Measurements from ENCODE around the gene PIK3R5. TPM values are rescaled to one million over a fixed set of nuclear protein-coding genes. Genes with fewer than 3 reads are reported as not detected.

PIK3R5 gene
- total RNA-seq, 1 experiment from 2014 or later, result not detected

GRCh38 chr17:8948462-8948861 is 17.0 kb downstream of the PIK3R5 start:
- H3K4me1 Mint-ChIP-seq (ENCODE audit: low read depth, unreplicated experiment), result no peaks in the 10 kb centered on the region
- H3K27me3 Mint-ChIP-seq (ENCODE audit: unreplicated experiment), result peaks cover 47% of the 10 kb centered on the region
- CTCF ChIA-PET, result interaction anchor here (0.6 kb wide), 1 partner anchor 606 kb away, joined by 4 read pairs; no protein-coding TSS in a partner anchor
- no peaks in the 10 kb centered on the region for H3K36me3 Mint-ChIP-seq (ENCODE audit: insufficient read depth, unreplicated experiment)
- DNase-seq, result no peak
- intact Hi-C loops (cut with micrococcal nuclease; ENCODE audit: unreplicated experiment), result no loop called here
- no peak for TF ChIP-seq CTCF (IDR thresholded peaks at IDR 0.05; ENCODE audit: unreplicated experiment)
- BruUV-seq (replicated peaks), result no TSS peak
- H3K27ac Mint-ChIP-seq (ENCODE audit: unreplicated experiment), result no peak overlapping the region
- peaks cover 6% of the 10 kb centered on the region for H3K9me3 Mint-ChIP-seq (ENCODE audit: low read depth, unreplicated experiment)
- H3K4me3 Mint-ChIP-seq (ENCODE audit: low read depth, unreplicated experiment), result no peak overlapping the region

DNA sequence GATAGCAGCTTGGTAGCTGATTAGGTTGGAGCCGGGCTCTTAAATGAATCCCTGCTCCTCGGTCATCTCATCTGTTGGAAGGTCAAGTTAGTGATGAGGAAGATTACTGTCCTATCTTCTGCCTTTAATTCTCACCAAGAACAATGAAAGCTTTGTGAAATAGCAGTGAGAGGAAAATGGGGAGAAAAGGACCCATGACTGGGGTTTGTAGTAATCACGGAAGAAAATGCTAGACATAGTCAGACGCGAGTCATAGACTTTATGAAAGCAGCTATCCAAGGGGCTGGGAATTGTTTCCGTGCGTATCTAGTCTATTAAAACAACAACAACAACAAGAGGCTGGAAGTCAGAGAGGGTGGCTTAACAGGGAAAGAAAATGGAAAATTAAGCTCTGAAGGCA is 18.3 kb downstream of the PIK3R5 start:
- H3K4me1 Mint-ChIP-seq (ENCODE audit: low read depth, unreplicated experiment), result no peaks in the 10 kb centered on the region
- peaks cover 47% of the 10 kb centered on the region for H3K27me3 Mint-ChIP-seq (ENCODE audit: unreplicated experiment)
- intact Hi-C loops (cut with micrococcal nuclease; ENCODE audit: unreplicated experiment), result no loop called here
- no peak overlapping the region for H3K27ac Mint-ChIP-seq (ENCODE audit: unreplicated experiment)
- CTCF ChIA-PET, result no interaction called here
- BruUV-seq (replicated peaks), result no TSS peak
- peaks cover 6% of the 10 kb centered on the region for H3K9me3 Mint-ChIP-seq (ENCODE audit: low read depth, unreplicated experiment)
- H3K36me3 Mint-ChIP-seq (ENCODE audit: insufficient read depth, unreplicated experiment), result no peaks in the 10 kb centered on the region
- no peak overlapping the region for H3K4me3 Mint-ChIP-seq (ENCODE audit: low read depth, unreplicated experiment)
- no peak for DNase-seq
- no peak for TF ChIP-seq CTCF (IDR thresholded peaks at IDR 0.05; ENCODE audit: unreplicated experiment)

- intact Hi-C loops (cut with micrococcal nuclease; ENCODE audit: unreplicated experiment), result no loop called here
- H3K36me3 Mint-ChIP-seq (ENCODE audit: insufficient read depth, unreplicated experiment), result no peaks in the 10 kb centered on the region
- H3K4me3 Mint-ChIP-seq (ENCODE audit: low read depth, unreplicated experiment), result no peak overlapping the region
- no TSS peak for BruUV-seq (replicated peaks)
- no peak overlapping the region for H3K27ac Mint-ChIP-seq (ENCODE audit: unreplicated experiment)
- no peak for DNase-seq
- CTCF ChIA-PET, result no interaction called here
- no peaks in the 10 kb centered on the region for H3K4me1 Mint-ChIP-seq (ENCODE audit: low read depth, unreplicated experiment)
- H3K27me3 Mint-ChIP-seq (ENCODE audit: unreplicated experiment), result peaks cover 48% of the 10 kb centered on the region
- peaks cover 6% of the 10 kb centered on the region for H3K9me3 Mint-ChIP-seq (ENCODE audit: low read depth, unreplicated experiment)
- TF ChIP-seq CTCF (IDR thresholded peaks at IDR 0.05; ENCODE audit: unreplicated experiment), result no peak
Observed at GRCh38 chr17:8946476-8946875, 19.0 kb downstream of the PIK3R5 start.

GRCh38 chr17:8946071-8946470 is 19.4 kb downstream of the PIK3R5 start:
- BruUV-seq (replicated peaks), result no TSS peak

More at GRCh38 chr17:8946071-8946470, 19.4 kb downstream of the PIK3R5 start:
- Mint-ChIP-seq H3K27me3 (ENCODE audit: unreplicated experiment) (peaks cover 52% of the 10 kb centered on the region), H3K36me3 (ENCODE audit: insufficient read depth, unreplicated experiment) (no peaks in the 10 kb centered on the region), H3K27ac (ENCODE audit: unreplicated experiment) (no peak overlapping the region), H3K9me3 (ENCODE audit: low read depth, unreplicated experiment) (peaks cover 6% of the 10 kb centered on the region), H3K4me3 (ENCODE audit: low read depth, unreplicated experiment) (no peak overlapping the region), H3K4me1 (ENCODE audit: low read depth, unreplicated experiment) (no peaks in the 10 kb centered on the region)
- no peak for DNase-seq
- no peak for TF ChIP-seq CTCF (IDR thresholded peaks at IDR 0.05; ENCODE audit: unreplicated experiment)
- CTCF ChIA-PET, result no interaction called here
- intact Hi-C loops (cut with micrococcal nuclease; ENCODE audit: unreplicated experiment), result no loop called here

All from Calu3 (cell line).